HS-5 (cell line): ENCODE measurements around the gene INO80B.
"Not testable (repeated sequence)": the region's sequence is repeated elsewhere in the genome, so short reads cannot be mapped to it uniquely, and the experiment has no call there.

Experiments used
- DNase-seq: peaks from one replicate; pipeline ENCODE4 v3.0.0-alpha.2; 2012; ENCODE audit warnings: low read depth

Gene INO80B

DNA sequence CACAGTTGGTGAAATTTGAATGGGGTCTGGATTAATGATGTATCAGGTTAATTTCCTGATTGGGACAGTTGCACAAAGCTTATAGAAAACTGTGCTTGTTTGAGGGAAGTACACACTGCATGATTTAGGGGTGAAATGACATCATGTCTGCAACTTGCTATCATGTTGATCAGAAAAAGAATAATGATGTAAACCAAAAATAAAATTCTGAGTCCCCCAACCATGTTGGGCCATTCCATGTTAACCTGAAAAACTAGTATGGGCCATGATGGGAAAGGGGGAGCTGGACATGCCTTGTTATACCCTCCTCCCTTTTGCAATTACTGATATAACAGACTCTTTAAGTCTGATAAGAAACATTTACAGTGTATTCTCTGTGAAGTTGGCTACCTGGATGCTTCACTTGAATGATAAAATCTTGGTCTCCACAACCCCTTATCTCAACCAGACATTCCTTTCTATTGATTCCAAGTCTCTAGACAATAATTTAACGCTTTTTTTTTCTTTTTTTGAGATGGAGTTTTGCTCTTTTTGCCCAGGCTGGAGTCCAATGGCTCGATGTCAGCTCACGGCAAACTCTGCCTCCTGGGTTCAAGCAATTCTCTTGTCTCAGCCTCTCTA lies 4.2 kb upstream of the INO80B start:
- DNase-seq = no peak

DNA sequence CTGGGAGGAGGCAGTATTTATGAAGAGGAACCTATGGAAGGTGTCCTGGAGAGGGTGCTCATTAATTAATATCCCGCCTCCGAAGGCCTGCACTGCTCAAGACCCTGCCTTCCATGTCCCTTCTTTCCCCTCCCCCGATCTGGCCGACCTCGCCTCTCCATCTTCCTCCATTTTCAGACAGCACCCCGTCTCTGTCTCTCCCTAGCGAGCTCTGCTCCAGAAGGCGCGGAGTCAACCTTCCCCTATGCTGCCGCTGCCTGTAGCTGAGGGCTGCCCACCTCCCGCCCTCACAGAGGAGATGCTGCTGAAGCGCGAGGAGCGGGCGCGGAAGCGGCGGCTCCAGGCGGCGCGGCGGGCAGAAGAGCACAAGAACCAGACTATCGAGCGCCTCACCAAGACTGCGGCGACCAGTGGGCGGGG lies 2.3 kb downstream of the INO80B start:
- DNase-seq = no peak

DNA sequence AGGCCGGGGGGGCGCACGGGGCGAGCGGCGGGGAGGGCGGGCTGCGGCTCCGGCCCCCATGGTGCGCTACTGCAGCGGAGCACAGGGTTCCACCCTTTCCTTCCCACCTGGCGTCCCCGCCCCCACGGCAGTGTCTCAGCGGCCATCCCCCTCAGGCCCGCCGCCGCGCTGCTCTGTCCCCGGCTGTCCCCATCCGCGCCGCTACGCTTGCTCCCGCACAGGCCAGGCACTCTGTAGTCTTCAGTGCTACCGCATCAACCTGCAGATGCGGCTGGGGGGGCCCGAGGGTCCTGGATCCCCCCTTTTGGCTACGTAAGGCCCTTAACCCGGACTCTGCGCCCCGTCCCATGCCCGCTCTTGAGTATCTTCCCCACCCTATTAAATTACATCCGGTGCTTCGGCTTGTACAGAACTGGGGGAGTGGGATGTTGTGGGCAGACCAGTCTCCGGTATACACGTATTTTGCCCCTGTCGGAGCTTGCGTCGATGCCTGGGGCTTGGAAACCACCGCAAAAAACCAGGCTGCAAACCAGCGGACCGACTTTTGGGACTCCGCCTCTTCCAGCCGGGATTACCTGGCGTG lies 2.8 kb downstream of the INO80B start:
- no peak for DNase-seq

DNA sequence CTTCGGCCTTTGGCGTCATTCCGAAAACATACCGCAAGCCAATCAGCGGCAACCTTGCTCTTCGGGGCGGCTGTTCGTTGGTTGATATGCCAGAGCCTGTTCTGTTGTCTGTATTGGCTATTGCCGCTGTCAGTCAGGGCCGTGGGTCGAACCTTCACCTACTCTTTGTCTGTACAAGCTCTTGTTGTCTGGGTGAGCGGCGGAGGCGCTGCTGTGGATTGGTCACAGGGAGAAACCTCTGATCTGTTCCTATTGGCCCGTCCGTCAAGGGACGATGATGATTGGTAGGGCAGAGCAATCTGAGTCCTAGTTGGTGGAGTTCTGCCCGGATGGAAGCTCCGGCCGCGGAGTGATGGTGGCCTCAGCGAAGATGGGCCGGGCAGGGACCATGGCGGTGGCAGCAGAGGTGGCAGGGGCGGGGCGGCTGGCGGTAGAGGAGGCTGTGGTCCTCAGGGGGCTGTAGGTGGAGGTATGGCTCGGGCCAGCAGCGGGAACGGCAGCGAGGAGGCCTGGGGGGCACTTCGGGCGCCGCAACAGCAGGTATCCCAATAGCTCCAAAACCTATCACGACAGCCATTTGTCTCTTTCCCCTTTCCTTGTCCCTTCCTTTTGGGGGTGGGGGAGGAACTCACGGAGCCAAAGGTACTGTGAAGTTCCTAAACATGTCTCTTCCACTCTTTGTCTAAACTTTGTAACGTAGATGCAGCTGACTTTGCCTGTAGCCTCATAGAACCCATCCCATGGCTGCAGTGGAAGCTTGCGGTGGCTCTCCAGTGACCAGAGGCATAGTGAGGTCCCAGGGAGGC lies 3.4 kb downstream of the INO80B start, which contains the start of gene WBP1:
Gene WBP1, plus strand, starts transcription at position 307 of the 806 bp plus-strand sequence. Its CDS starts 165 bp downstream, at position 472.
- DNase-seq = peak; percentile 99

DNA sequence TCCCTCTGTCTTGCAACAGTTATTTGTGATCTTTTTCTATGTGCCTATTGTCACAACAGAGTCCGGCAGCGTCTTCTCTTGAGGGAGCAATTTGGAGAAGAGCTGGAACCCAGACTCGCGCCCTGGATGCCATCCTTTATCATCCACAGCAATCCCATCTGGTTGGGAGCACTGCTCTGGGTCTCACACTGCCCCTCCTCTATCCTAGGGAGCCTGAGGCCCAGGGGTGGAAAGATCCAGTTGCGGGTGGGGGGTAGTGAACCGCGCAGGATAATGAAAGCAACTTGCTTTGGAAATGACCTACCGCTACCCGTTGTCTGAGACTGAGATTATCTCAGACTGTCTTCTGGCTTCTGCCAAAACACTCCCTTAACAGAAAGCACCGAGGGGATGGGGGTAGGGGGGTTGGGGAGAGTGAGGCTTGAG lies 4.1 kb downstream of the INO80B start:
- no peak for DNase-seq

DNA sequence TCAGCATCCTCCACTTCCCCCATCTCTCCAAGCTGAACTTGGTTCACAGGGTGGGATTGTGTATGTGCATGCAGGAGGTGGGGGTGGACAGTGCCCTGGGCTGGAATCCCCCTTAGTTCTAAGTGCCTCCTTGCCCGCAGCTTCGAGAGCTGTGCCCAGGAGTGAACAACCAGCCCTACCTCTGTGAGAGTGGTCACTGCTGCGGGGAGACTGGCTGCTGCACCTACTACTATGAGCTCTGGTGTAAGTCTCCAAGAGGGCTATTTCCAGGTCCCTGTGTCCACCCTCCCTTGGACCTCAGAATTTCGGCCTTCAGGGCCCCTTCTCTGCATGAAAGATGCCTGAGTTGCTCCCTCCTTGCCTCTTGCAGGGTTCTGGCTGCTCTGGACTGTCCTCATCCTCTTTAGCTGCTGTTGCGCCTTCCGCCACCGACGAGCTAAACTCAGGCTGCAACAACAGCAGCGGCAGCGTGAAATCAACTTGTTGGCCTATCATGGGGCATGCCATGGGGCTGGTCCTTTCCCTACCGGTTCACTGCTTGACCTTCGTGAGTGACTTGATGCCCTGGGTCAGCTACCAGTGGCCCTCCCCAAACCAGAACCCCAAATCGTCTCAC lies 4.7 kb downstream of the INO80B start:
- not testable (repeated sequence) for DNase-seq

DNA sequence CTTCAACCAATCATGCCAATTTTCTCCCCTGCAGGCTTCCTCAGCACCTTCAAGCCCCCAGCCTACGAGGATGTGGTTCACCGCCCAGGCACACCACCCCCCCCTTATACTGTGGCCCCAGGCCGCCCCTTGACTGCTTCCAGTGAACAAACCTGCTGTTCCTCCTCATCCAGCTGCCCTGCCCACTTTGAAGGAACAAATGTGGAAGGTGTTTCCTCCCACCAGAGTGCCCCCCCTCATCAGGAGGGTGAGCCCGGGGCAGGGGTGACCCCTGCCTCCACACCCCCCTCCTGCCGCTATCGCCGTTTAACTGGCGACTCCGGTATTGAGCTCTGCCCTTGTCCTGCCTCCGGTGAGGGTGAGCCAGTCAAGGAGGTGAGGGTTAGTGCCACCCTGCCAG lies 5.3 kb downstream of the INO80B start:
- not testable (repeated sequence) for DNase-seq

DNA sequence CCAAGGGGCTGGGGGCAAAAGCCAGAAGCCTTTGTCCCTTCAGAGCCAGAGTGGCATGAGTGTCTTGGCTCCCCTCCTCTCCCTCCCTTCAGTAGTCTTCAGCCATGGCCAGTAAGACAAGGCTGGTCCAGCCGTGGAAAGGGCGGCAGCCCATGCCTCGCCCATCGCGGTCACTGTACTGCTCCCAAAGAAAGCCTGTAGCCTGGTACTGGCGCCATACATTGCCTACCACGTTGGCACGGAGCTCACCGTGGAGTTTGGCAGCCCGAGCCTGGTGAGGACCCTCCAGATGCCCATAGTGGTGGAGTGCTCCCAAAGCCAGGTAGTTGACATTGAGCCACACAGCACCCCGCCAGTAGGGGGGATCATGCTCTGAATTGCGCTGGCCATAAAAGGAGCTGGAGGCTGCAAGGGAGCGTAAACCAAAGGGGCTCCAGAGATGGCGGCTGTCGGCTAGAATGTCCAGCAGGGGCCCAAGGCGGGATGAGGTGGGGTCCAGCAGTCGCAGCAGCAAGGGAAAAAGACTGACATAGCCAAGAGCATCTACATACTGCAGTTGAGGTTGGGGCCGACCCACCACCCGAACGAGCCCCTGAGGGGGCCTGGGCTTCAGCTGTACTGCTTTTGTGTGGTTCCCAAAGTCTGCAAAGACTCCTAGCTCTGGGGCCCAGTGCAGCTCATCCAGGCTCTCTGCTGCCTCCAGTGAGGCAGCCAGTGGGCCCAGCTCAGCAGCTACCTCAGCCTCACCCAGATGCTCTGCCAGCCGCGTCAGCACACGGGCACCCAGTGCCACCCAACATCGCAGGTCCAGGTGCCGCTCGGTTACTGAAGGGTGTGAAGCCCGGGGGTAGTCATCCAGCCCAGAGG lies 6.5 kb downstream of the INO80B start:
- DNase-seq = no peak

DNA sequence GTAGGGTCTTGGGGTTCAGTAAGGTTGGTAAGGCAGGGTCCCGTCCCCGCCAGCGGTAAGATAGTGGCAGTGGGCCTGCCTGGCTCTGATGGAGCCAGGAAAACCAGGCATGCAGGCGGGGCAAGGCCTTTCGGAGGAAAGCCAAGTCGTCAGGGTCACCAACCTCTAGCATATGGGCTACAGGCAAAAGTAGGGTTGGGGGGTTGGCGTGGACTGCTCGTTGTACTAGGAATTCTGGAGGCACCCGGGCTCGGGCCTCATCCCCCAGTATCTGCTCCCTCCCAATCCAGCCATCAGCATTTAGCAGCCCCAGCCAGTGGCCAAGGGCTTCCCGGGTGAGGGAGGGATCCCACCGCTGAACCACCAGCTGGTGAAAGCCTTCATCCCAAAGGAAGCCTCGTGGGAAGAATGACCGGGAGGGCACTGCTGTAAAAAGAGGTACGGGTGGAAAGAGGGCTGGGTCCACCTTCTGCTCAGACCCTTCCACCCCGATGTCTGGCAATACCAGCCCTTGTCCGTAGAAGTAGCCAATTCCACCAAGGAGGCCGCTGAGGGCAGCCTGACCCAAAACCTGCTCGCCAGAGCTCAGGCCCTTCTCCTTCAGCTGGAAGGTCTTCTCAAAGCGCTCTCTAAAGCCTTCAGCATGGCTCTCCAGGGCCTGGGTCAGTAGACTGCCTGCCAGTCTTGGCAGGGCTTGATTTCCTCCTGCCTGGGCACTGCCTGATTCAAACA lies 7.3 kb downstream of the INO80B start:
- no peak for DNase-seq

DNA sequence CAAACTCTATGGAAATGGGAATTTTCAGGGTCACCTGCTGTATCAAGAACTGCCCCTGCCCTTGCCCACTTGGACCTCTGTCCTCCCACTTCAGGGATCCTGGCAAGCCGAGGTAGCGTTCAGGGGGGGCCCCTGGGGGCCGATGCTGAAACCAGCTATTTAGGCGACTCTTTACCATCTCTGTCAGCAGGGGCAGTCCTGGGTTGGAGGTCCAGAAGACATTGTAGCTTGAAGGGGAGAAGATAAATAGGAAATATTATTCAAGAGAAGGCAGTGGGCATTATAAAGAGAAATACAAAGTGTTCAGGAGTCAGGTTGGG lies 7.9 kb downstream of the INO80B start:
- no peak for DNase-seq

DNA sequence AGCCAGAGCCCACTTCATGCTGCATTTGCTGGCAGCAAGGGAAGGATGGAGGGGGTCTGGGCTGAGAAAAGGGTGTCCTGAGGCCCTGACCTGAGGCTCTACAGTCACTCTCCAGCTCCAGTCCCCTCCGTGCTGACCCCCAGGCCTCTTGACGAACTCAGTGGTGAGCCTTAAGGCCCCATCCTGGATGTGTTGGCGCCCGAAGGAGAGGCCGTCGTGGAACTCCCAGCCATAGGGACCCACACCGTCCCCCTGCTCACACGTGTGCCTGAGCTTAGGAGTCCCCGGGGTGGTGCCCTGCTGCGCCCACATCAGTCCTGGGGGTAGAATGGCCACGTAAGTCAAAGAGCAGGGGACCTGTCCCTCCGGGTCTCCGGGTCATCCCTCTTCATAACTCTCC lies 9.5 kb downstream of the INO80B start:
- no peak for DNase-seq

DNA sequence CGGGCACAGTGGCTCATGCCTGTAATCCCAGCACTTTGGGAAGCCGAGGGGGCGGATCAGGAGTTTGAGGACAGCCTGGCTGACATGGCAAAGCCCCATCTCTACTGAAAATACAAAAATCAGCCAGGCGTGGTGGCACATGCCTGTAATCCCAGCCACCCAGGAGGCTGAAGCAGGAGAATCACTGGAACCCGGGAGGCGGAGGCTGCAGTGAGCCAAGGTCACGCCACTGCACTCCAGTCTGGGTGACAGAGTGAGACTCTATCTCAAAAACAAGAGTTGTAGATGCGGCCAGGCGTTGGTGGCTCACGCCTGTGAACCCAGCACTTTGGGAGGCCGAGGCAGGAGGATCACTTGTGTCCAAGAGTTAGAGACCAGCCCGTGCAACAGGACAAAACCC lies 15.9 kb downstream of the INO80B start:
- DNase-seq = not testable (repeated sequence)

DNA sequence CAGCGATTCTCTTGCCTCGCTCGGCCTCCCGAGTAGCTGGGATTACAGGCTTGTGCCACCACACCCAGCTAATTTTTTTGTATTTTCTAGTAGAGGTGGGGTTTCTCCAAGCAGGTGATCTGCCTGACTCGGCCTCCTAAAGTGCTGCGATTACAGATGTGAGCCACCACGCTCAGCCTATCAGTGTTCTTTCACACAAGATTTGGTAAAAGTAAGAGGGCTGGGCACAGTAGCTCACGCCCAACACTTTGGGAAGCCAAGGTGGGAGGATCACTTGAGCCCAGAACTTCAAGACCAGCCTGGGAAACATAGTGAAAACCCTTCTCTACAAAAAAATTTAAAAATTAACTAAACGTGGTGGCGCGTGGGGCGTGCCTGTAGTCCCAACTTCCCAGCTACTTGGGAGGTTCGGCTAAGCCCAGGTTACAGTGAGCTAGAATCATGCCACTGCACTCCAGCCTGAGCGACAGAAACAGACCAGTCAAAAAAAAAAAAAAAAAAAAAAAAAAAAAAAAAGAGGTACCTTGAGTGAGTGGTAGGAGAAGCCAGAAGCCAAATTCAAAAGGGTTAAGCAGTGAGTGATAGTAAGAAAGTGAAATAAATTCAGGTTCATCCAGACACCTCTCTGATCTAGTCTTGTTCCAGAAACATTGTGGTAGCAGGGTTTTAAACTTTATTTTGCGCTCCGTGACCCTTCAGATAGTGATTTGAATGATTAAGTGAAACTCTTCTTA lies 16.6 kb downstream of the INO80B start:
- DNase-seq = no peak

DNA sequence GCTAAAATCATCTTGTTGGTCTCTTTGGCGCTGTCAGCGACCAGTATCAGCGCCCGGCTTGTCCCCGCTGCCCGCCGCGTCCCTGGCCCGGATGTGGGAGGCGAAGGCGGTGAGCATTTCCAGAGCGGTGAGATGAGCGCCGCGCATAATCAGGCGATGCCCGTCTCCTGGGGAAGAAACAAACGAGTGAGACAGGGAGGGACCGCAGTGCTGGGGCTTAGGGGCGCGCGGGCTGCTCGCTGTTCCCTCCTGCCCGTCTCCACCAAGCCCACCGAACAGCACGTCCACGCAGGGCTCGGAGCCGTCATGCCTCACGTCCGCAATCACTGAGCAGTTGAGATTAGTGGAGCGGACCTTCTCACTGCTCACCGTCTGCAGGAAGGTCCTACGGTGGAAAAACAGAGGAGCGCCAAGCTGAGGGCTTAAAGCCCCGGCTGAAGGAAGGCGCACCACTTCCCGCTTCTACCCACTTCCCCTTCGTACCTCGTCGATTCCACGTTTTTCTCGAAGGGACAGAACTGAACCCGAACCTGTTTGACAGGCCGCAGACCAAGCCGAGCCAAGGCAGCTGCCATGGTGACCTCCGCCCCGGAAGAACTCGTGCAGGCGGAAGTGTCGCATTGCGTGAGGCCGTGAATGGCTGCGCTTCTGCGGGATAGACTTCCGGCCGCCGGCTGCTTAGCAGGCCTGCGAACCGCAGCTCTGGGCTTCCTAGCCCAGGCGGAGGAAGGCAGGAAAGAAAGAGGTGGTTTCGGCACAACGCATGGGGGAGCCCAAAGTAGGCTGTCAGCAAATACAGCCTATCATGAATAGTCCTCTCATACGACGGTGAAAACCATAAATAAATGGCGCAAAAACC lies 17.4 kb downstream of the INO80B start, which contains the start of gene MRPL53:
Gene MRPL53, minus strand, starts transcription at position 595 of the 859 bp plus-strand sequence. Its CDS starts 20 bp downstream, at position 575.
- DNase-seq = no peak

DNA sequence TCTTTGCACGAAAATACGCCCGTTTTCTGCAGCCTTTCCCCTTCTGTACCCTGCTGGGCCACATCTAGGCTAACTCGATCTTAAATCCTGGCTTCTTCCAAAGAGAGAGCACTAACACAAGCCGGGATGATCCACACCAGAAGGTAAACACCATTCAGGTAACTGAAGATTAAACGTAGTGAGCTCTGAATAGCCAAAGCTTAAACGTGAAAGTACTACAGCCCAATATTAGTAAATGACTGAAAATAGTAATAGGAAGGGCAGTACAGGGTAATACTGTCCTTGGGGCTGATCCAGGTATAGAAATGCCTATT lies 18.0 kb downstream of the INO80B start:
- DNase-seq = no peak

DNA sequence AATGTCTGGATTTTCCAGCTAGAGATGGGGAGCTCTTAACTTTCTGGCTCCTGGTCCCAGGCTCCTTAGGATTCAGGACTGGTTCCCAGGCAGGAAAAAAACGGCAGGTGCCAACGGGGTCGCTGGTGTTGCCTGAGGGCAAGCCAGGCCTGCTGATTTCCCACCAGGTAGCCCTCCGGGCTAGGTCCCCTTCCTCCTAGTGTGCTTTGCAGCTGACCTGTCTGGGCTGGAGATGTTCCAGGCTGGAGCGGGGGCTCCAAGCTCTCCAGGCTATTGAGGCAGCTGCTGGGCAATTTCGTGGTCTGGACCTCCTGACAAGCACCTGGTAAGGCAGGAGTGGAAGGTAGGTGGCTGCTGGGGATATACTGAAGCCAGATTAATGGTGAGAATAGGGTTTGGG lies 19.6 kb downstream of the INO80B start:
- no peak for DNase-seq

DNA sequence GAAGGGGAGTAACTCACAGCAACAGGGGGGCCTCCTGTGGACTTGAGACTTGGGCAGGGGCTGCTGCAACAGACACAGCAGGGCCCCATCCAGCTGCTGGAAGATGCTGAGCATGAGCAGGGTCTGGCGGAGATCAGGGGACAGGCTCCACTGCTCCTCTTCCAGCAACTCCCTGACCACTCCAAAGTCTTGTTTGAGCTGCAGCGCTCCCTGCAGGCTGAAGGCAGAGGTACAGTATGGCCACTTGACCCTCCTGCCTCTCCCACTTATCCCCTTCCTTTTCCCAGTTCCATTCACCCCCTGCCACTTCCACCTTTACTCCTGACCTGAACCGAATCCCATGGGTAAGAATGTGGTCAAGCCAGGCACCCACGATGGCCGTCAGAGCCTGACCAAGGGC lies 20.0 kb downstream of the INO80B start:
- no peak for DNase-seq

DNA sequence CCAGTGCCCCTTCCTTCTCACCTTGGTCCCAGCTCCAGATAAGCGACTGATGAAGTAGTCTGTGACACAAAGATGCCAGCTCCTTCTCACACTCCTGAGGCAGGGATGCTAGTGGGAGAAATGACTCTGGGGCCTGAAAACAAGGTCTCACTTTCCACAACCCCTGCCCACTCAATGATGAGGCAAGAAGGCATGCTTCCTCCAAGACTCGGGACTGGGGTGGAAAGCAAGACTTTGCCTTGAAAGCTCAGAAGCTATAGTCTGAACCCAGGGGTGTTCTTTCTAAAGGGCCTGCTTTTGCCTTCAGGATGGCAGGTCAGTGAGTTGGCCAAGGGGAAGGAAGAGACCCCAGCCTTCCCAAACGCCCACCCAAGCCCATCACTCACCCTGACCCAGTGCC lies 26.5 kb downstream of the INO80B start:
- DNase-seq = no peak

DNA sequence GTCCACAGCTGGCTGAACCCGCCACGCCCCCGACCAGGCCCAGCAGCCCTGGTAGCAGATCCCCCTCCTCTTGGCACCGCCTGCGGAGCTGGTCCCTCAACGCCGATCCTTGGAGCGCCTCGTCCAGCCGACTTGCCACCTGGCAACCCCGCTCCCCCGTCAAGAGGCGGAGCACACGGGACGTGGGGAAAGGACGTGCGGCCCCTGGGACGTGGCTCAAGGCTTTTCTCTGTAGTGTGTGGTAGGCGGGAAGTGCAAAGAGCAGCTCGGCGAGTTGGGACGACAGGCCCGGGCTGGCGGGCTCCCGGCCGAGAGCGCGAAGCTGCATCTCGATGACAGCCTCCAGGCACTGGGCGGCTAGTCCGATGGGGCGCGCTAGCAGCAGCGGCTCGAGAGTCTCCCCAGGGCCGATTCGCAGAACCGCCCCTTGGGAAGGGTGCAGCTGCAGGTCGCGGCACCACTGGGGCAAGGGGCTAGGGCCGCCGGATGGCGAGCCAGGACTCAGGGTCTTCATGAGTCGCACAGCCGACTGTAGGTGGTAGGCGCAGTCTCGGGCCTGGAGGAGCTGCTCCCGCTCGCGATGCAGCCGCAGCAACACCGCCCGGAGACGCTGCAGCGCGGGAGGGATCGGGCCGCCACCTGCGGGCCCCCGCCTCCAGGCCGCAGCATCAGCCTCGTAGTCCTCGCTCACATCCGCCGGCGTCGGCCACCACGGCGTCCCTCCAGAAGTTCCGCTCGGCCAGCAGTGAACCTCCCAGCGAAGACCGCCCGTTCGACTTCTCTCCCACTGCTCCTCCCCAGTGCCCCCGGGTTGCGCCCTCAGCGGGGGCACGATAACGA lies 27.3 kb downstream of the INO80B start:
- DNase-seq = no peak
